WTC11 (cell line): ENCODE measurements around the gene PEX26.

Experiments used
- CREB1 ChIP-seq: sonication (generic); formaldehyde crosslinking; IDR thresholded peaks from 2 replicates; pipeline ENCODE4 v1.8.0; 2023; ENCODE audit warnings: mild to moderate bottlenecking, missing genetic modification reagents
- ESRRA ChIP-seq: sonication (generic); formaldehyde crosslinking; IDR thresholded peaks from 2 replicates; pipeline ENCODE4 v1.8.1; 2022; ENCODE audit warnings: mild to moderate bottlenecking, missing genetic modification reagents, borderline replicate concordance
- ZNF138 ChIP-seq: sonication (generic); formaldehyde crosslinking; conservative IDR thresholded peaks from 2 replicates; pipeline ENCODE4 v1.8.1; 2022; ENCODE audit warnings: mild to moderate bottlenecking, moderate library complexity, missing genetic modification reagents
- TF ChIP-seq, protein P1 (sequence below): fragments of 200-600 bp; IDR thresholded peaks from 2 replicates; pipeline ENCODE4 v1.8.0; 2022; ENCODE audit warnings: antibody characterized with exemption
- TF ChIP-seq, protein P2 (sequence below): sonication (generic); formaldehyde crosslinking; IDR thresholded peaks from 2 replicates; pipeline ENCODE4 v1.8.1; 2022; ENCODE audit warnings: mild to moderate bottlenecking, moderate library complexity, missing genetic modification reagents
- TF ChIP-seq, protein P3 (sequence below): fragments of 250-450 bp; sonication (Bioruptor Pico); IDR thresholded peaks from 2 replicates; pipeline ENCODE4 v1.9.0; 2021; ENCODE audit warnings: mild to moderate bottlenecking
- TF ChIP-seq, protein P4 (sequence below): sonication (generic); formaldehyde crosslinking; IDR thresholded peaks from 2 replicates; pipeline ENCODE4 v1.8.1; 2022; ENCODE audit warnings: low read depth, missing genetic modification reagents, borderline replicate concordance
- TF ChIP-seq, protein P5 (sequence below): sonication (generic); formaldehyde crosslinking; IDR thresholded peaks from 2 replicates; pipeline ENCODE4 v1.8.1; 2023; ENCODE audit warnings: mild to moderate bottlenecking, missing genetic modification reagents, moderate library complexity
- TF ChIP-seq, protein P6 (sequence below): sonication (generic); formaldehyde crosslinking; IDR thresholded peaks from 2 replicates; pipeline ENCODE4 v1.8.0; 2022; ENCODE audit warnings: mild to moderate bottlenecking, missing genetic modification reagents
- TF ChIP-seq, protein P7 (sequence below): fragments of 250-450 bp; sonication (Bioruptor Pico); IDR thresholded peaks from 2 replicates; pipeline ENCODE4 v1.9.0; 2021; ENCODE audit warnings: mild to moderate bottlenecking
- TF ChIP-seq, protein P8 (sequence below): sonication (generic); formaldehyde crosslinking; IDR thresholded peaks from 2 replicates; pipeline ENCODE4 v1.8.0; 2022; ENCODE audit warnings: mild to moderate bottlenecking, missing genetic modification reagents

DNA sequence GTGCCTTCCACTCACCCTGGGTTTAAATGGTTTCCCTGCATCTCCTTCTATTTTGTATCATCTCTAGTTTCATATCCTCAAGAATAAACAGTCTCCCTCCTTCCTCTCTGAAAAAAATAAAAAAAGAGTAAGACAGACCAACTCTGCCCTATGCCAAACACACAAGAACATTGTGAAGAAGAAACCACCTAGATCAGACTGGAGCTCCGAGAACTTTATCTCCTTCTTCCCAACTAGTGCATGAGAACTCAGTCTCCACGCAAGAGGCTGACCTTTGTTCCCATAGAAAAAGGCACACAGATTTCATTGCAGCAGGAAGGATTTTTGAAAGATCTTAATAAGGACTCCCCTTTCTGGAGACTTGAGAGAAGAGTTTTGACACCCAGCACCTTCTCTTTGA, 8.7 kb upstream of the PEX26 start:
- no peak for TF ChIP-seq CREB1 (CRISPR knock-in tag)
- TF ChIP-seq, protein P1, sequence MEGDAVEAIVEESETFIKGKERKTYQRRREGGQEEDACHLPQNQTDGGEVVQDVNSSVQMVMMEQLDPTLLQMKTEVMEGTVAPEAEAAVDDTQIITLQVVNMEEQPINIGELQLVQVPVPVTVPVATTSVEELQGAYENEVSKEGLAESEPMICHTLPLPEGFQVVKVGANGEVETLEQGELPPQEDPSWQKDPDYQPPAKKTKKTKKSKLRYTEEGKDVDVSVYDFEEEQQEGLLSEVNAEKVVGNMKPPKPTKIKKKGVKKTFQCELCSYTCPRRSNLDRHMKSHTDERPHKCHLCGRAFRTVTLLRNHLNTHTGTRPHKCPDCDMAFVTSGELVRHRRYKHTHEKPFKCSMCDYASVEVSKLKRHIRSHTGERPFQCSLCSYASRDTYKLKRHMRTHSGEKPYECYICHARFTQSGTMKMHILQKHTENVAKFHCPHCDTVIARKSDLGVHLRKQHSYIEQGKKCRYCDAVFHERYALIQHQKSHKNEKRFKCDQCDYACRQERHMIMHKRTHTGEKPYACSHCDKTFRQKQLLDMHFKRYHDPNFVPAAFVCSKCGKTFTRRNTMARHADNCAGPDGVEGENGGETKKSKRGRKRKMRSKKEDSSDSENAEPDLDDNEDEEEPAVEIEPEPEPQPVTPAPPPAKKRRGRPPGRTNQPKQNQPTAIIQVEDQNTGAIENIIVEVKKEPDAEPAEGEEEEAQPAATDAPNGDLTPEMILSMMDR = no peak
- TF ChIP-seq, protein P2, sequence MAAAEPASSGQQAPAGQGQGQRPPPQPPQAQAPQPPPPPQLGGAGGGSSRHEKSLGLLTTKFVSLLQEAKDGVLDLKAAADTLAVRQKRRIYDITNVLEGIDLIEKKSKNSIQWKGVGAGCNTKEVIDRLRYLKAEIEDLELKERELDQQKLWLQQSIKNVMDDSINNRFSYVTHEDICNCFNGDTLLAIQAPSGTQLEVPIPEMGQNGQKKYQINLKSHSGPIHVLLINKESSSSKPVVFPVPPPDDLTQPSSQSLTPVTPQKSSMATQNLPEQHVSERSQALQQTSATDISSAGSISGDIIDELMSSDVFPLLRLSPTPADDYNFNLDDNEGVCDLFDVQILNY (CRISPR knock-in tag) = no peak
- TF ChIP-seq, protein P3, sequence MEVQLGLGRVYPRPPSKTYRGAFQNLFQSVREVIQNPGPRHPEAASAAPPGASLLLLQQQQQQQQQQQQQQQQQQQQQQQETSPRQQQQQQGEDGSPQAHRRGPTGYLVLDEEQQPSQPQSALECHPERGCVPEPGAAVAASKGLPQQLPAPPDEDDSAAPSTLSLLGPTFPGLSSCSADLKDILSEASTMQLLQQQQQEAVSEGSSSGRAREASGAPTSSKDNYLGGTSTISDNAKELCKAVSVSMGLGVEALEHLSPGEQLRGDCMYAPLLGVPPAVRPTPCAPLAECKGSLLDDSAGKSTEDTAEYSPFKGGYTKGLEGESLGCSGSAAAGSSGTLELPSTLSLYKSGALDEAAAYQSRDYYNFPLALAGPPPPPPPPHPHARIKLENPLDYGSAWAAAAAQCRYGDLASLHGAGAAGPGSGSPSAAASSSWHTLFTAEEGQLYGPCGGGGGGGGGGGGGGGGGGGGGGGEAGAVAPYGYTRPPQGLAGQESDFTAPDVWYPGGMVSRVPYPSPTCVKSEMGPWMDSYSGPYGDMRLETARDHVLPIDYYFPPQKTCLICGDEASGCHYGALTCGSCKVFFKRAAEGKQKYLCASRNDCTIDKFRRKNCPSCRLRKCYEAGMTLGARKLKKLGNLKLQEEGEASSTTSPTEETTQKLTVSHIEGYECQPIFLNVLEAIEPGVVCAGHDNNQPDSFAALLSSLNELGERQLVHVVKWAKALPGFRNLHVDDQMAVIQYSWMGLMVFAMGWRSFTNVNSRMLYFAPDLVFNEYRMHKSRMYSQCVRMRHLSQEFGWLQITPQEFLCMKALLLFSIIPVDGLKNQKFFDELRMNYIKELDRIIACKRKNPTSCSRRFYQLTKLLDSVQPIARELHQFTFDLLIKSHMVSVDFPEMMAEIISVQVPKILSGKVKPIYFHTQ (CRISPR knock-in tag) = no peak
- TF ChIP-seq, protein P4, sequence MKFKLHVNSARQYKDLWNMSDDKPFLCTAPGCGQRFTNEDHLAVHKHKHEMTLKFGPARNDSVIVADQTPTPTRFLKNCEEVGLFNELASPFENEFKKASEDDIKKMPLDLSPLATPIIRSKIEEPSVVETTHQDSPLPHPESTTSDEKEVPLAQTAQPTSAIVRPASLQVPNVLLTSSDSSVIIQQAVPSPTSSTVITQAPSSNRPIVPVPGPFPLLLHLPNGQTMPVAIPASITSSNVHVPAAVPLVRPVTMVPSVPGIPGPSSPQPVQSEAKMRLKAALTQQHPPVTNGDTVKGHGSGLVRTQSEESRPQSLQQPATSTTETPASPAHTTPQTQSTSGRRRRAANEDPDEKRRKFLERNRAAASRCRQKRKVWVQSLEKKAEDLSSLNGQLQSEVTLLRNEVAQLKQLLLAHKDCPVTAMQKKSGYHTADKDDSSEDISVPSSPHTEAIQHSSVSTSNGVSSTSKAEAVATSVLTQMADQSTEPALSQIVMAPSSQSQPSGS (CRISPR knock-in tag) = no peak
- TF ChIP-seq, protein P5, sequence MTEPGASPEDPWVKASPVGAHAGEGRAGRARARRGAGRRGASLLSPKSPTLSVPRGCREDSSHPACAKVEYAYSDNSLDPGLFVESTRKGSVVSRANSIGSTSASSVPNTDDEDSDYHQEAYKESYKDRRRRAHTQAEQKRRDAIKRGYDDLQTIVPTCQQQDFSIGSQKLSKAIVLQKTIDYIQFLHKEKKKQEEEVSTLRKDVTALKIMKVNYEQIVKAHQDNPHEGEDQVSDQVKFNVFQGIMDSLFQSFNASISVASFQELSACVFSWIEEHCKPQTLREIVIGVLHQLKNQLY (CRISPR knock-in tag) = no peak
- TF ChIP-seq ZNF138 (CRISPR knock-in tag) = no peak
- TF ChIP-seq, protein P6, sequence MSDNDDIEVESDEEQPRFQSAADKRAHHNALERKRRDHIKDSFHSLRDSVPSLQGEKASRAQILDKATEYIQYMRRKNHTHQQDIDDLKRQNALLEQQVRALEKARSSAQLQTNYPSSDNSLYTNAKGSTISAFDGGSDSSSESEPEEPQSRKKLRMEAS (CRISPR knock-in tag) = no peak
- TF ChIP-seq, protein P7, sequence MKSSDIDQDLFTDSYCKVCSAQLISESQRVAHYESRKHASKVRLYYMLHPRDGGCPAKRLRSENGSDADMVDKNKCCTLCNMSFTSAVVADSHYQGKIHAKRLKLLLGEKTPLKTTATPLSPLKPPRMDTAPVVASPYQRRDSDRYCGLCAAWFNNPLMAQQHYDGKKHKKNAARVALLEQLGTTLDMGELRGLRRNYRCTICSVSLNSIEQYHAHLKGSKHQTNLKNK (CRISPR knock-in tag) = no peak
- TF ChIP-seq, protein P8, sequence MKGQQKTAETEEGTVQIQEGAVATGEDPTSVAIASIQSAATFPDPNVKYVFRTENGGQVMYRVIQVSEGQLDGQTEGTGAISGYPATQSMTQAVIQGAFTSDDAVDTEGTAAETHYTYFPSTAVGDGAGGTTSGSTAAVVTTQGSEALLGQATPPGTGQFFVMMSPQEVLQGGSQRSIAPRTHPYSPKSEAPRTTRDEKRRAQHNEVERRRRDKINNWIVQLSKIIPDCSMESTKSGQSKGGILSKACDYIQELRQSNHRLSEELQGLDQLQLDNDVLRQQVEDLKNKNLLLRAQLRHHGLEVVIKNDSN = no peak
- no peak for TF ChIP-seq ESRRA (CRISPR knock-in tag)
